ENCODE measurements around the gene GLI3.
"Not testable (repeated sequence)": the region's sequence is repeated elsewhere in the genome, so short reads cannot be mapped to it uniquely, and the experiment has no call there.

The GLI3 gene

GRCh38 chr7:42212541-42213090, 24.4 kb downstream of the GLI3 start:
- Histone ChIP-seq H3K27ac (ENCODE audit: low read length) (no peak overlapping the region), H3K36me3 (ENCODE audit: control insufficient read depth in 2 of 2, insufficient read depth in 2 of 2, low read length in 2 of 2) (peaks cover 3 to 6% of the 10 kb centered on the region in 2 donors), H3K4me1 (ENCODE audit: control insufficient read depth, insufficient read depth, low read length) (no peaks in the 10 kb centered on the region), H3K9me3 (ENCODE audit: control insufficient read depth in 2 of 2, low read length in 2 of 2) (no peaks in the 10 kb centered on the region), H3K4me3 (ENCODE audit: low read length in 2 of 2) (no peak overlapping the region), H3K27me3 (ENCODE audit: control insufficient read depth in 1 of 2, insufficient read depth in 2 of 2, low read length in 2 of 2) (no peaks in the 10 kb centered on the region), H3K9ac (ENCODE audit: low read length in 2 of 2) (no peak overlapping the region)

DNA sequence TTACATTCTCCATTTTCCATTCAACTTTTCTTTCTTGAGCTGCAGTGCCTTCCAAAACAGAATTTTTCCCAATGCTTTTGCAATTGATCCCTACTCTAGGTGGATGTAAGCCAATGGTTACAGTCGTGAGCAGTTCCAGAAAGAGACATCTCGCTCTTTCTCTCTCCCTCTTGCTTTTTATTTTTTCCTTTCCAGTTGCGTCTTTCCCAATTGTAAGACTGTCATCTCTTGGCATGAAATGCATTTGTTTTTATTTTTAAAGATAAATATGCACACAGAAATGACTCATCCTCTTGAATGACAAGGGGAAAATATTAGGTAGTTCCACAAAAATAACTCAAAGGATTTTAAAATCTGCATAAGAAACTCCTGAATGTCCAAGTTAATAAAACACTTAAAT, 25.1 kb downstream of the GLI3 start:
- peaks cover 3 to 6% of the 10 kb centered on the region in 2 donors for H3K36me3 ChIP-seq (ENCODE audit: control insufficient read depth in 2 of 2, insufficient read depth in 2 of 2, low read length in 2 of 2)
- no peak overlapping the region for H3K9ac ChIP-seq (ENCODE audit: low read length in 2 of 2)
- no peaks in the 10 kb centered on the region for H3K4me1 ChIP-seq (ENCODE audit: control insufficient read depth, insufficient read depth, low read length)
- no peak overlapping the region for H3K27ac ChIP-seq (ENCODE audit: low read length)
- H3K9me3 ChIP-seq (ENCODE audit: control insufficient read depth in 2 of 2, low read length in 2 of 2): no peaks in the 10 kb centered on the region
- no peak overlapping the region for H3K4me3 ChIP-seq (ENCODE audit: low read length in 2 of 2)
- no peaks in the 10 kb centered on the region for H3K27me3 ChIP-seq (ENCODE audit: control insufficient read depth in 1 of 2, insufficient read depth in 2 of 2, low read length in 2 of 2)

GRCh38 chr7:42210779-42211178, 26.2 kb downstream of the GLI3 start:
- Histone ChIP-seq H3K9ac (ENCODE audit: low read length in 2 of 2) (no peak overlapping the region), H3K4me1 (ENCODE audit: control insufficient read depth, insufficient read depth, low read length) (no peaks in the 10 kb centered on the region), H3K9me3 (ENCODE audit: control insufficient read depth in 2 of 2, low read length in 2 of 2) (no peaks in the 10 kb centered on the region), H3K27ac (ENCODE audit: low read length) (no peak overlapping the region), H3K4me3 (ENCODE audit: low read length in 2 of 2) (no peak overlapping the region), H3K27me3 (ENCODE audit: control insufficient read depth in 1 of 2, insufficient read depth in 2 of 2, low read length in 2 of 2) (no peaks in the 10 kb centered on the region), H3K36me3 (ENCODE audit: control insufficient read depth in 2 of 2, insufficient read depth in 2 of 2, low read length in 2 of 2) (peaks cover 2 to 3% of the 10 kb centered on the region in 2 donors)

DNA sequence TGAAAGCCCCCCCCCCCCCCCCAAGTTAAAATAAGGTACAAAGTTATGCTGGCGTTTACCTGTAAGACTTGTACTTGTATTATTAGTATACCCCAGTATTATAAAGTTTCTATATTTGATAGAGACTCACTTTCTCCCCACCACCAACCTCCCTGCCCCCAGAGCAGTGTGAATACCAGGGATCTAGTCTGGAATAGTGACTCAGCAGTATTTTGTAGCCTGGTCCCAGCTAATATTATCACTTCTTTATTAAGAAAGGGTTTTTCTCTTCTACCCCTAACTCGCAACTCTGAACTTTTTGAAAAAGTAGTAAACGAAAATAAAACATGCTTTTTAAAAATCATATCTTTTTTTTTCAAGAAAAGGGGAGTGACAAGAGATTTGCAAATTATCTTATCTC, 26.7 kb downstream of the GLI3 start:
- Histone ChIP-seq H3K27ac (ENCODE audit: low read length) (no peak overlapping the region), H3K9ac (ENCODE audit: low read length in 2 of 2) (no peak overlapping the region), H3K27me3 (ENCODE audit: control insufficient read depth in 1 of 2, insufficient read depth in 2 of 2, low read length in 2 of 2) (no peaks in the 10 kb centered on the region), H3K4me1 (ENCODE audit: control insufficient read depth, insufficient read depth, low read length) (no peaks in the 10 kb centered on the region), H3K36me3 (ENCODE audit: control insufficient read depth in 2 of 2, insufficient read depth in 2 of 2, low read length in 2 of 2) (peaks cover 0 to 3% of the 10 kb centered on the region in 2 donors), H3K4me3 (ENCODE audit: low read length in 2 of 2) (no peak overlapping the region), H3K9me3 (ENCODE audit: control insufficient read depth in 2 of 2, low read length in 2 of 2) (no peaks in the 10 kb centered on the region)

- not testable (repeated sequence) for H3K4me1 ChIP-seq (ENCODE audit: control insufficient read depth, insufficient read depth, low read length); H3K27ac ChIP-seq (ENCODE audit: low read length); H3K36me3 ChIP-seq (ENCODE audit: control insufficient read depth in 2 of 2, insufficient read depth in 2 of 2, low read length in 2 of 2); H3K27me3 ChIP-seq (ENCODE audit: control insufficient read depth in 1 of 2, insufficient read depth in 2 of 2, low read length in 2 of 2); H3K9me3 ChIP-seq (ENCODE audit: control insufficient read depth in 2 of 2, low read length in 2 of 2); H3K4me3 ChIP-seq (ENCODE audit: low read length in 2 of 2); H3K9ac ChIP-seq (ENCODE audit: low read length in 2 of 2)
Measured at GRCh38 chr7:42209085-42209484, 27.9 kb downstream of the GLI3 start.

DNA sequence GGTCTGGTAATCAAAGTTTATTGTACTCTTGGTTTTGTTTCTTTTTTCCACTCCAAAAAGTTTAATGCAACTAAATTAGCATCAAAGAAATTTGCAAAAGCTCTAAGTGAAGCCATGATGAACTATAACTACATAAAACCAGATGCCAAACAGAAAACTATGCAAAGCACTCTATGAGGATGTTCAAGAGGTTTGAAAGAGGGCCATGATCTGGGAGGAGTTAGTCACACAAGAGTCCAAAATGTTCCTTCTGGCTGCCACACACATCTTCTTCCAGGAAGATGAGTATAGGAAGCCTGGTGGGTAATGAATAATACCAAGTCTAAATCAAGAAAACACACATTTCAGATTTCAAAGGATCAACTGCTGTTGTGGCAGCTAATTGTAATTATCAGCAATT, 28.4 kb downstream of the GLI3 start:
- Histone ChIP-seq H3K9ac (ENCODE audit: low read length in 2 of 2) (no peak overlapping the region), H3K9me3 (ENCODE audit: control insufficient read depth in 2 of 2, low read length in 2 of 2) (no peaks in the 10 kb centered on the region), H3K4me3 (ENCODE audit: low read length in 2 of 2) (no peak overlapping the region), H3K4me1 (ENCODE audit: control insufficient read depth, insufficient read depth, low read length) (no peaks in the 10 kb centered on the region), H3K36me3 (ENCODE audit: control insufficient read depth in 2 of 2, insufficient read depth in 2 of 2, low read length in 2 of 2) (peaks cover 0 to 3% of the 10 kb centered on the region in 2 donors), H3K27ac (ENCODE audit: low read length) (no peak overlapping the region), H3K27me3 (ENCODE audit: control insufficient read depth in 1 of 2, insufficient read depth in 2 of 2, low read length in 2 of 2) (no peaks in the 10 kb centered on the region)

GRCh38 chr7:42207420-42207819, 29.6 kb downstream of the GLI3 start:
- H3K27ac ChIP-seq (ENCODE audit: low read length): no peak overlapping the region
- no peaks in the 10 kb centered on the region for H3K36me3 ChIP-seq (ENCODE audit: control insufficient read depth in 2 of 2, insufficient read depth in 2 of 2, low read length in 2 of 2)
- no peak overlapping the region for H3K9ac ChIP-seq (ENCODE audit: low read length in 2 of 2)
- no peaks in the 10 kb centered on the region for H3K27me3 ChIP-seq (ENCODE audit: control insufficient read depth in 1 of 2, insufficient read depth in 2 of 2, low read length in 2 of 2)
- no peak overlapping the region for H3K4me3 ChIP-seq (ENCODE audit: low read length in 2 of 2)
- no peaks in the 10 kb centered on the region for H3K9me3 ChIP-seq (ENCODE audit: control insufficient read depth in 2 of 2, low read length in 2 of 2)
- H3K4me1 ChIP-seq (ENCODE audit: control insufficient read depth, insufficient read depth, low read length): no peaks in the 10 kb centered on the region

DNA sequence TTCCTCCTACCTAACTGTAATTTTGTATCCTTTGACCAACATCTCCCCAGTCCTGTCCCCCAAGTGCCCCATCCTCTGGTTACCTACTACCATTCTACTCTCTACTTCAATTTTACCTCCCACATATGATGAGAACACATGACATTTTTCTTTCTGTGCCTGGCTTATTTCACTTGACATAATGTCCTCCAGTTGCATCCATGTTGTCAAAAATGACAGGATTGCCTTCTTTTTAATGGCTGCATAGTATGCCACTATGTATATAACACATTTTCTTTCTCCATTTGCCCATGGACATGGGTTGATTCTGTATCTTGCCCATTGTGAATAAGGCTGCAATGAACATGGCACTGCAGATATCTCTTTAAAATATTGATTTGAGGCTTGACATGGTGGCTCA, 33.7 kb downstream of the GLI3 start:
- Histone ChIP-seq H3K4me1 (ENCODE audit: control insufficient read depth, insufficient read depth, low read length) (peaks cover 2% of the 10 kb centered on the region), H3K27ac (ENCODE audit: low read length) (no peak overlapping the region), H3K9me3 (ENCODE audit: control insufficient read depth in 2 of 2, low read length in 2 of 2) (no peaks in the 10 kb centered on the region), H3K27me3 (ENCODE audit: control insufficient read depth in 1 of 2, insufficient read depth in 2 of 2, low read length in 2 of 2) (no peaks in the 10 kb centered on the region), H3K9ac (ENCODE audit: low read length in 2 of 2) (no peak overlapping the region), H3K4me3 (ENCODE audit: low read length in 2 of 2) (no peak overlapping the region), H3K36me3 (ENCODE audit: control insufficient read depth in 2 of 2, insufficient read depth in 2 of 2, low read length in 2 of 2) (no peaks in the 10 kb centered on the region)

GRCh38 chr7:42202601-42203000, 34.4 kb downstream of the GLI3 start:
- H3K9ac ChIP-seq (ENCODE audit: low read length in 2 of 2): no peak overlapping the region
- peaks cover 2% of the 10 kb centered on the region for H3K4me1 ChIP-seq (ENCODE audit: control insufficient read depth, insufficient read depth, low read length)
- H3K27ac ChIP-seq (ENCODE audit: low read length): no peak overlapping the region
- no peaks in the 10 kb centered on the region for H3K9me3 ChIP-seq (ENCODE audit: control insufficient read depth in 2 of 2, low read length in 2 of 2)
- peaks cover 2 to 5% of the 10 kb centered on the region in 2 donors for H3K36me3 ChIP-seq (ENCODE audit: control insufficient read depth in 2 of 2, insufficient read depth in 2 of 2, low read length in 2 of 2)
- no peaks in the 10 kb centered on the region for H3K27me3 ChIP-seq (ENCODE audit: control insufficient read depth in 1 of 2, insufficient read depth in 2 of 2, low read length in 2 of 2)
- no peak overlapping the region for H3K4me3 ChIP-seq (ENCODE audit: low read length in 2 of 2)

DNA sequence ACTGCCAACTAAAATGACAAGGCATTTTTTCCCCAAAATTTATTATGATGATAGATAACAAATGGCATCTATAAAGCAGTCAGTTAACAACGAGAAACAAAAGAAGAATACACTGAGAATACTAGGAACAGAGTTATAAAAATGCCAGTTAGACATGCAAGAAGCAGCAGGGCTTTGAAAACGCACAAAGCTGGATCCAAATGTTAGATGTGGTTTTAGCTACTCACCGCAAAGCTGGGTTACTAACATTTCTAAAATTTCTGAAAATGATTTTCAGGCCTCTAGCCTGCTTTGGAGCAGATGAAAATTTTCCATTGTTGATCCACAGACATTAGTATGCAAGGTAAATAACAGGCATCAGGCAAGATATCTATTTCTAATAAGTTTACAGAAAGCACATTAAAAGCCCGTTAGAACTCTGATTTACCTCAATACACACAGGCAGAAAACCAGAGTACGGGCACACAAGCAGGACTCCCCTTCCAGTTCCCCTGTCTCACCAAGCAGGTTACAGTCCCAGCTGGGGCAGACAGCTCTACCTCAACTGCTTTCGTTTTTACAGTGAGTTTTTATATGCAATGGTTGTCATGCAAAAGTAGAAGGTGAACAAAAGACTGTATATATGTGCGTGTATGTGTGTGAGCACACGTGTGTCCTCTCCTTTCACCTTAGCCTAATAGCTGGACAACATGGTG, 37.9 kb downstream of the GLI3 start:
- Histone ChIP-seq H3K27ac (ENCODE audit: low read length) (no peak overlapping the region), H3K9ac (ENCODE audit: low read length in 2 of 2) (no peak overlapping the region), H3K4me1 (ENCODE audit: control insufficient read depth, insufficient read depth, low read length) (peaks cover 6% of the 10 kb centered on the region), H3K9me3 (ENCODE audit: control insufficient read depth in 2 of 2, low read length in 2 of 2) (no peaks in the 10 kb centered on the region), H3K4me3 (ENCODE audit: low read length in 2 of 2) (no peak overlapping the region), H3K36me3 (ENCODE audit: control insufficient read depth in 2 of 2, insufficient read depth in 2 of 2, low read length in 2 of 2) (peaks cover 2 to 9% of the 10 kb centered on the region in 2 donors), H3K27me3 (ENCODE audit: control insufficient read depth in 1 of 2, insufficient read depth in 2 of 2, low read length in 2 of 2) (no peaks in the 10 kb centered on the region)

DNA sequence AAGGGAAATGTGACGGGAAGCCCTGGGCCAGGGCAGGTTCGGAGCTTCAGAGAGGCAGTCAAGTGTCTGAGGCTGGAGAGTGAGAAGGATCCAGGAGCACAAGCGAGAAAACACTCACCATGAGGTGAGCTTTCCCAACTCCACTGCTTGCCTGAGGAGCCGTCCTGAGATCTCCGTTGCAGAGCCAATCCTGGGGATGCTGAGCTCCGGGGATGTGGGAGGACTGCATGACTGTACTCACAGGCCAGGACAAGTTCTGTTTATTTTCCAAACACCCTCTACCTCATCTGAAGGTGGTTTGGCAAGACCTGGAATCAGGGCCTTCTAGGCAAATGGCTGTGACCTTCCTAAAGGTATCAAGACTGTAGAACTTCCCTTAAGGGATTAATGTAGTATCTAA, 38.7 kb downstream of the GLI3 start:
- Histone ChIP-seq H3K4me1 (ENCODE audit: control insufficient read depth, insufficient read depth, low read length) (peaks cover 9% of the 10 kb centered on the region), H3K27ac (ENCODE audit: low read length) (no peak overlapping the region), H3K9me3 (ENCODE audit: control insufficient read depth in 2 of 2, low read length in 2 of 2) (no peaks in the 10 kb centered on the region), H3K27me3 (ENCODE audit: control insufficient read depth in 1 of 2, insufficient read depth in 2 of 2, low read length in 2 of 2) (no peaks in the 10 kb centered on the region), H3K4me3 (ENCODE audit: low read length in 2 of 2) (no peak overlapping the region), H3K36me3 (ENCODE audit: control insufficient read depth in 2 of 2, insufficient read depth in 2 of 2, low read length in 2 of 2) (peaks cover 2 to 9% of the 10 kb centered on the region in 2 donors), H3K9ac (ENCODE audit: low read length in 2 of 2) (no peak overlapping the region)

Measured in stomach smooth muscle (tissue), 2 donors.